Effector CD4-positive, alpha-beta T cell (primary cell): Measurements from ENCODE around the gene CDK16.
A peak's percentile ranks its signal among the peaks of the same experiment; 100 is the strongest.

Source experiments
- DNase-seq: peaks from one replicate; pipeline ENCODE4 v3.0.0-alpha.2; 2020

Gene CDK16

DNA sequence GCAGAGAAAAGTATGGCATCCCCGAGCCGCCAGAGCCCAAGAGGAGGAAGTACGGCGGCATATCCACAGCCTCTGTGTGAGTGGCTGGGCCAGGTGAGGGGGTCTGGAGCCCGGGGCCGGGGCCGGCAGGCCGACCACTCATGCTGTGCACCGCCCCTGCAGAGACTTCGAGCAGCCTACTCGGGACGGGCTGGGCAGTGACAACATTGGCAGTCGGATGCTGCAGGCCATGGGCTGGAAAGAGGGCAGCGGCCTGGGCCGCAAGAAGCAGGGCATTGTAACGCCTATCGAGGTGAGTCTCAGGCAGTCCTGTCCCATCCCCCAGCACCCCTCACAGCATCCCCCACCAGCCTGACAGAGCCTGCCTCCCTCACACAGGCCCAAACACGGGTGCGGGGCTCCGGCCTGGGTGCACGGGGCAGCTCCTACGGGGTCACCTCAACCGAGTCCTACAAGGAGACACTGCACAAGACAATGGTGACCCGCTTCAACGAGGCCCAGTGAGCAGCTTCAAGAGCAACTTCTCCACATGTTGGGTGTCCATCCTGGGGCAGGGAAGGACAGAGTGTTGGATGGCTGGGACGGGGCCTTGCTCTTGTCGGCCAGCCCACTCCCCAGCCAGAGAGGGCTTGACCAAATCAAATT, 32.3 kb upstream of the CDK16 start:
- DNase-seq = no peak

DNA sequence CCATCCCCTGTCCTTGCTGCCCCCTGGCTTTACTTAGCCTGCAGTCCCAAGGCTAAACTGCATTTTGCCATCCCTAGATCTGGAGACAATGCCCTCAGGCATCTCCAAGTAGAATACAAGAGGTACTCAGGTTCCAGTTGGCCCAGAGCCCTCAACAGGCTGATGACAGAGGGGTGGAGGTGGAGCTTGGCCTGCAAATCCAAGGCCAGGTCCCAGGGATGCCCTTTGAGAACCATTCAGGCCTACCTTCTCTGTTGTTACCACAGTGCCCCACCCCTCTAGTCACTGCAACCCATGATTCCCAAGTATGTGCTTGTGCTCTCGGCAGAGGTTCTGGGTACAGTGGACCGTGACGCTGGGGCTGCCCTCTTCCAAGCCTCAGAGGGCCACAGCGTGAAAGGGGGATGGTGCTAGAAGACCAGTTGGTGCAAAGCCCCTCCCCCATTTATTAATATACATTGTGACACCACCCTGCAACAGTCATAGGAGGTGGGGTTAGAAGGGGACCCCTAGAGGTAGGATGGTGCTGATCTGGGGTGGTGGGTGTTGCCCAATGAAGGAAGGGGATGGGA, 31.3 kb upstream of the CDK16 start:
- no peak for DNase-seq

DNA sequence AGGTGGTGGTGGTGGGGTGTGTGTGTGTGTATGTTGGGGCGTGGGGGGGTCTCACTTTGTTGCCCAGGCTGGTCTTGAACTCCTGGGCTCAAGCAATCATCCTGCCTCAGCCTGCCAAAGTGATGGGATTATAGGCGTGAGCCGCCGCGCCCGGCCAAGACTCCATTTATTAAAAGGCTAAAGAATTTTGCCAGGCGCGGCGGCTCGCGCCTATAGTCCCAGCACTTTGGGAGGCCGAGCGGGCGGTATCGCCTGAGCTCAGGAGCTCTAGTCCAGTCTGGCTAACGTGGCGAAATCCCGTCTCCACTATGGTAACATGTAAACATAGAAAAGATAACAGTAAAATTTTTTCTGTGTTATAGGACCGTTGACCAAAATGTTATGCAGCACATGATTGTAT, 28.6 kb upstream of the CDK16 start:
- no peak for DNase-seq

DNA sequence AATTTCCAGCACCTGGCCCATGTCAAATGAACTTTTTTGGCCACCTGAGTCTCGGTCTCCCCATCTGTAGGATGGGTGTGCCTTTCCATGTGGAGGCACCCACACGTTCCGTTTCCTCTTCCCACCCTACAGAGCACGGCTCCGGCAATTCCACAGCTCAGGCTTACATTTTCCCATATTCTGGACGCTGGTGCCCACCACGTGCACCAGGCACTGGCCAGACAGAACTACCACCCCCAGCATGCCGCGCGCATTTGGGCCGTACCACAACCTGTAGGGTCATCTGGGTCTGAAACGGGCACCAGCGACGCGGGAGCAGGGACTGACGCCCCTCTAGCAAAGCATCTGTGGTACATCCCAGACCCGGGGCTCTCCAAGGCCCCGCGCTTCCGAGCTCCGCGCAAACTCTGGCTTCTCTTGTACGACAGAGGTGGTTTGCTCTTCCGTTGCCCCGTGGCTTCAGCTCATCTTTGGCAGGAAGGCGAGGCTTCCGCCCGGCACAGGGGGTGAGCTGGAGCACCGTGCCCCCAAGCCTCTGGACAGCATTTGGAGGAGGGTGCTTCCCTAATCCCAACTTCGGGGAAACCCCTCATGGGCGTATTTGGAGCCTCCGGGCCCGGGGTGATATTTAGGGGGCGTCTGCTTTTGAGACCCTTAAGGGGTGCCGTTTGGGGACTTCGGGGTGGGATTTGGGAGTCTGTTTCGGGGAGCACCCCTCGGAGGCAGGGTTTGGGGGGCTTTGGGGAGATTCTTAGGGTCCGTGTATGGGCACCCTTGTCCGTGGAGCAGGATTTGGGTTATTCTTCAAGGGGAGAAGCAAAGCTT, 27.8 kb upstream of the CDK16 start:
- peak; percentile 64 for DNase-seq

DNA sequence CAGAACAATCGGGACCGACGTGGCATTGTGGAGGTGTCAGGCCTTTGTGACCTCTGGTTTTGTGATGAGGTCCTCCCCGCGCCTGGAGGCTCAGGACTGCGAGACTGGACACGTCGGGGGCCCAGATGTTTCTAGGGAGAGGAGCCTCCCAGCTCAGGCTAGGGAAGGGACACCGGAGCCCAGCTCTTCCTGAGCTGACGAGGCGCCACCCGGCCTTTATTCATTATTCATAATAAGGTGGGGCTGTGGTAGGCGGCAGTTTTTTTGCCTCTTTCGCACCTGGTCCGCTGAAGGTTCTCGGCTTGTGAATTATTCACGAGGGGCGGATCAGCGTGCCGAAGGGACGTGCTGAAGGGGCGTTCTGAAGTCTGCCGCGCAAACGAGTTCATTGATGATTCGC, 27.1 kb upstream of the CDK16 start:
- DNase-seq = peak; percentile 33

DNA sequence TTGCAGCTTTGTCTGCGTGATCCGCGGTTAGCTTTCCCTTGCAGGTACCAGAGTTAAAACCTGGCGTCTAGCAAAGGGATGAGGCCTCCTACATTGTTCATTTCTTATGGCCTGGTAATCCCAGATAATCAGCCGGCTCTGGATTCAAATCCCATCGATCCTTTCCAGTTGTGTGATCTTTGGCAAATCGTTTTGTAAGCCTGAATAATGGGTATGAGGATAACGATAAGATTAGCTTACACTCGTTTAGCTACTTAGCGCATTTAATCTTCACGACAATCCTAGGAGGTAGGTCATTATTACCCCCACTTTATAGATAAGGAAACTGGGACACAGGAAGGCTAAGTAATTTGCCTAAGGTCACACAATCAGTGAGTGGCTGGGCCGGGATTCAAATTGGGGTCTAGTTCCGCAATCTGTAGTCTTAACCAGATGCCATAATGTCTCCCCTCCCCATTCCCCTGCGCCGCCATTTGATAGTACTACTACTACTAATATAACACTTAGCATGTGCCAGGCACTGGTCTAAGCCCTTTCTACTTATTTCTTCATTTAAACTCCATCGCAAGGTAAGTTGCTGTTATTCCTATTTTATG, 26.6 kb upstream of the CDK16 start:
- DNase-seq = no peak

DNA sequence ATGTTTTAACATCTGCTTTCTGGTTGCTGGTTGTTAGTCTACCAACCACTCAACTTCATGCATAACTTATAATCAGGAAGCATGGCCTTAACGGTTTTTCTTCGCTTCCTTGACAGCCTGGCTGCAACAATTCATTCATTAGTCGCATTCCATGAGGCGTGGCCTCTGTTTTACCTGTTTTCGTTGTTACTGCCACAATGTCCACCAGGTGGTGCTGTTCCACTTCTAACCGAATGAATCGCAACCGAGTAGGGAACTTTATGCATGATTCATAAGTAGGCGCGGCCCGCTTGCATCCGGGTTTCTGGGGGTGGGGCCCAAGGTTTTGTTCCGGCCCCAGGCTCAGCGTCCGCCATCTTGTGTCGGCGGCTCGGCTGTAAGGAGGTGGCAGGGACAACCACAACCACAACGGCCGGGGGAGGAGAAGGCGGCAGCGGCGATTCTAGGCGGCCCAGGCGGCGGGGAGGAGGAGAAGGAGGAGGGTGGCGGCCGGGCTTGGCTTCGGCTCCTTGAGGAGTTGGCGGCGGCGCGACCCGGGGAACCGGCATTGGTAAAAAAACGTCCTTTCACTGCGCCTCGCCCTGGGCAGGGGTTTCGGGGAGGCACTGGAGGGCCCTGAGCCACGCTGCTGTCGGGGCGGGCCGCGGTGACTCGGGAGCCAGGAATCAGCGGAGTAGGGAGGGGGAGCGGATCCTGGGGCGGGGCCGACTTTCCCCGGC, 24.8 kb upstream of the CDK16 start, which contains the start of gene UBA1:
TSS of gene UBA1 (plus strand) at position 355 of the 719 bp plus-strand sequence. CDS start 4,974 bp downstream, outside the sequence.
- peak; percentile 98 for DNase-seq

DNA sequence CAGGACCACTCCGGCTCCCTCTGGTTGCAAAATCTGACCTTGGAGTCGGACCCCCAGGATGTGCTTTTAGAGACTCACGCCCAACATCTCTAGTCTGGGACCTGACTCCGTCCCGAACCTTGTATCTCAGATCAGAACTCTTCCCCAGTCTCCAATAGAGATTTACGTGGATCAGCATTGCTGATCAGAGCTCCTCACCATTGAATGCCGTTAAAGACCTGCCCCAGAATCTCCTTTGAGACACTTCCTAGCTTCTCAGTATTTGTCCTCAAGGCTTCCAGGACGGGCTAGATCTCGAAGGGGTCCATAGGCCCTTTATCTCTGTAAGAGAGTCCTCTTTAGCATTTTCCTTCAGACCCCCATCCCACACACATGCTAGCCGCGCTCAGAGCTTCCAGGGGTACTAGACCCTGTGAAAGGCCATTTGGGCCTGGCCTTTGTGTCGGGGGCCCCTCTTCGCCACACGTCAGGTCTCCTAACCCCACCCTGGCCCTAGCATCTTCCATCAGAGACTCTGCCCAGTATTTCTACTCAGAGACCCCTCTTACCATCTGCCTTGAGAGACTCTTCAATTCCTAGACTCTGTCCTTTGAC, 24.2 kb upstream of the CDK16 start:
- no peak for DNase-seq

DNA sequence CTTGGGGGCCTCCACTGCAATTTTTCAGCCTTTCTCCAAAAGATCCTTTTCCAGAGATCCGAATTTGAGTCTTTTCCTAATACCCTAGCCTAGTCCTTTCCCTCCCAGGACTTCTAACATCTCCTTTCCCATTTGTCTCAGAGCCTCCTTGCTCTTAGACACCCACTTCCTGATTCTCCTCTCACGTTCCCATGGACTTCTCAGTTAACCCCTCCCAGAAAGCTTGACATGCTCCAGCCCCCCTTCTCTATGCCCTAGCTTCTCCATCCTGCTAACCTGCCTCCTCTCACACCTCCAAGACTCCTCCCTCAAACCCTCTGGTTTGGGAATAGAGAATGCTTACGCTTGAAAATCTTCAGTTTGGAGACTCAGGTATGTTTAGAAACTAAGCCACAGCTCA, 22.4 kb upstream of the CDK16 start:
- no peak for DNase-seq

DNA sequence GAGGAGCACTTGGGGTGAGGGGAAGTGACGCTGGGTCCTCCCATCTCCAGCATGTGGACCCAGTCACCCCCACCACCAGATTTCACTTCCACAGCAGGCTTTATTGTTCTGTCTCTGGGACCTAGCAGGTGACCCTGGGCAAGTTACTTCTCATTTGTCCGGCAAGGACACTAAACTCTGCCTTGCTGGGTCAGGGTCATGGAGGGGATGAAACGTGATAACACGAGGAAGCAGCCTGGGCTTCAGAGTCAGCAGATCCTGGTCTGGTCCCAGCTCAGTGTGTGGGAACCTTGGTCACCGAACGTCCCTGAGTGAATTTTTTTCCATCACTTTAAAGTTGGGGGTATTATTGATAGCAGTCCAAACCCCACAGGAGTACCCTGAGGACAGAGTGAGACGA, 21.0 kb upstream of the CDK16 start:
- no peak for DNase-seq

DNA sequence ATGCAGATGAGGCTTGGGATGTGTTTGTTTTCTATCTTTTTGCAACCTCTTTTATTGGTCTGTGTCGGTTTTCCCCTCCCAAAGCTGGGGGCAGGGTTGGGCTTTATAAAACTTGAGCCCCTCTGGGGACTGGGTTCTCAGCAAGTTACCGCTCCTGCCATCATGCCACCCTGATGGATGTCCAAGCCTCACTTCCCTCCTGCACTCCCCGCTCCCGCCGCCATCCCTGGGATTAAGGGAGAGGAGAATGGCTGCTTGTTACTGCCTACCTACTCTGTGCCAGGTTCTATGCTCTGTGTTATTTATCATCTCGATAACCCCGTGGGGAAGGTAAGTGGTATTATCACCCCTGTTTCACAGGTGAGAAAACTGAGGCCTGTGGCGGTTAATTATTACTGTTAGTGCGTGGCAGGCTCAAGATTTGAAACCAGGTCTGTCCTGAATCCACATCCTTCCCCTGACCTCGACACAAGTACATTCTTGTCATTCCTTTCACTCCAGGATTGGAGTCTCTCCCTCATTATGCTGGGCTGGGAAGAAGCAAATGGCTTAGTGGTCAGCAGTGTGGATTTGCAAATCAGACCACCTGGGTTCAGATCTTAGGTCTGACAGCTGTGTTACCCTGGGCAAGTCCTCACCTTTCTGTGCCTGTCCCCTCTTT, 20.3 kb upstream of the CDK16 start:
- DNase-seq = no peak

DNA sequence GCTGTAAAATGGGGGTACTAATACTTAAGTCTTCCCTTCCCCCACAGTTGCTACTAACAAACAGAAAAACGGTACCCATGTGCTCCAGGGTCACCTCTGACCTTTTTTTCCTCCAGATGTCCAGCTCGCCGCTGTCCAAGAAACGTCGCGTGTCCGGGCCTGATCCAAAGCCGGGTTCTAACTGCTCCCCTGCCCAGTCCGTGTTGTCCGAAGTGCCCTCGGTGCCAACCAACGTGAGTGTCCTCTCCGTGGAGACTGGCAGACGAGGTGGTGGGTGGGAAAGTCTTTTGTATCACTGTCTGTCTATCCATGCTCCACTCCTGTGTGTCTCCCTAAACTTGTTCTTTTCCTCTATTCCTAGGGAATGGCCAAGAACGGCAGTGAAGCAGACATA, 19.8 kb upstream of the CDK16 start:
- no peak for DNase-seq

DNA sequence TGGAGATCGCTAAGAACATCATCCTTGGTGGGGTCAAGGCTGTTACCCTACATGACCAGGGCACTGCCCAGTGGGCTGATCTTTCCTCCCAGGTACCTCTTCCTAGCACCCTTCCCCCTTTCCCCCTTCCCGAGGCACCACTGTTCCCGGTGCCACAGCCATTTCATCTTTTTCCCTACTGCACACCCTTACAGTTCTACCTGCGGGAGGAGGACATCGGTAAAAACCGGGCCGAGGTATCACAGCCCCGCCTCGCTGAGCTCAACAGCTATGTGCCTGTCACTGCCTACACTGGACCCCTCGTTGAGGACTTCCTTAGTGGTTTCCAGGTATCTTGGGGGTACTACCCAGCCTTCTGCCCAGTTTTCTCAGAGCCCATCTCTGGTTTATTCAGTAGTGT, 19.2 kb upstream of the CDK16 start:
- no peak for DNase-seq

DNA sequence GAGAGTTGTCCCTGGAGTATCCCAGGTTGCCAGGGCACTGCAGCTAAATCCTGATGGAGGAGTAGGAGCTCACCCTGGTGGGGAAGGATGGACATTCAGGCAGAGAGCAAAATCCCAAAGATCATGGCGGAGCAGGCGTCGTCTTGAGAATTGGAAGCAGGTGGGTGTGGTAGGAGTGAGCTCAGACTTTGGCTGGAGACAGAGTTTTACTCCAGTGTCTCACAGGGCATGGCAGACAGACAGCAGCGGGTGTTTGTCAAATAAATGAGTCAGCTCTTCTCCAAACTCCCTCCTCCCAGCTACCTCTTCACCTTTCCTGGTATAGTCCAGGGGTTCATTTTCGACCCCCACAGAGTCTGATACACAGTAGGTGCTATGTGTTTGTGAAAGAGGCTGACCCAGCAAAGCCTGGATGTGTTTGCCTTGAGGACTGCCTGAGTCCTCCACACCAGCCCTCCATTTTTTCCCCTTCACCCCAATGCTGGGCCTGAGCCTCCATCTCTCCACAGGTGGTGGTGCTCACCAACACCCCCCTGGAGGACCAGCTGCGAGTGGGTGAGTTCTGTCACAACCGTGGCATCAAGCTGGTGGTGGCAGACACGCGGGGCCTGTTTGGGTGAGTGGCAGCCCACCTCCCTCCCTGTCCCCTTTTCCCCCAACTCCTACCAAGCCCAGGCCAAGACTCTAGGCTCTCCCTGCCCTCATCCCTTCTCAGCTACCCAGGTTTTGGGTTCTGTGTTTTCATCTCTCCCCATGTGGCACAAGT, 17.9 kb upstream of the CDK16 start:
- DNase-seq = no peak

DNA sequence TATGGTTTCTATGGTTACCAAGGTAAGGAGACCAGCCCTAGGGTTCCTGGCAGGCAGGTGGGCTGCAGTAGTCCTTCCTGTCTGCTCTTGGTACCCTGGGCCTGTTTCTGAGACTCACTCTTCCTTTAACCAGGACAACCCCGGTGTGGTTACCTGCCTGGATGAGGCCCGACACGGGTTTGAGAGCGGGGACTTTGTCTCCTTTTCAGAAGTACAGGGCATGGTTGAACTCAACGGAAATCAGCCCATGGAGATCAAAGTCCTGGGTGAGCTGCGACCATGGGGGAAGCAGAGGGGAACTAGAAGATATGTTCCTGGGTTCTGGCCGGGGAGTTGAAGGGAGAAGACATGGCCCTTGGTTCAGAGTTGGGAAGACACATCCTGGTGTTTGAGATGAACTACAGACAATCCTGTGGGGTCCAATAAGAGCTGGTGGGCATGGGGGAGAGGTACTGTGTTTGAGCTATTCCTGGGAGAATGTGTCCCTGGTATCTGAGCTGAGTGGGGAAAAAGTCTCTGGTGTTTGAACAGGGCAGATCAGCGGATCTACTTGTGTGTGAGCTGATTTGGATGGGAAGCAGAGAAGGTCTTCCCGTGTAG, 17.0 kb upstream of the CDK16 start:
- DNase-seq = no peak

DNA sequence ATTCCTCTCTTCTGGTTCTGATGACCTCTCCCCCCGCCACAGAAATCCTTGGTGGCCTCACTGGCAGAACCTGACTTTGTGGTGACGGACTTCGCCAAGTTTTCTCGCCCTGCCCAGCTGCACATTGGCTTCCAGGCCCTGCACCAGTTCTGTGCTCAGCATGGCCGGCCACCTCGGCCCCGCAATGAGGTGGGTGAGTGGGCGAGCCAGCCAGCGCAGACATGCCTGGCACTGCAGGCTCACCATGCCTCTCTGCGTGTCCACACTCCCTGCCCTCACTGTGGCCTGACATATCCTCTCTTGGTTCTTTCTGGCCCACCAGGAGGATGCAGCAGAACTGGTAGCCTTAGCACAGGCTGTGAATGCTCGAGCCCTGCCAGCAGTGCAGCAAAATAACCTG, 16.2 kb upstream of the CDK16 start:
- no peak for DNase-seq

DNA sequence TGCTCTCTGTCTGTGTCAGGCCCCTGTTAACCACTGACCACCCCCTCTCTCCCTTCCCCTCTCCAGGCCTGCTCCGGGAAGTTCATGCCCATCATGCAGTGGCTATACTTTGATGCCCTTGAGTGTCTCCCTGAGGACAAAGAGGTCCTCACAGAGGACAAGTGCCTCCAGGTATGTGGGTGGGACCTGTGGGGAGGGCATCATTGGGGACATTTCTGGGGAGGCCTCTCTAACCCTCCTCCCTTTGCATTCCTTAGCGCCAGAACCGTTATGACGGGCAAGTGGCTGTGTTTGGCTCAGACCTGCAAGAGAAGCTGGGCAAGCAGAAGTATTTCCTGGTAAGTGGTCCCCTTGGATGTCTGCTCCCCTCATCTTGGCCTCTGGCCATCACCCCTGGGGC, 15.6 kb upstream of the CDK16 start:
- DNase-seq = no peak

DNA sequence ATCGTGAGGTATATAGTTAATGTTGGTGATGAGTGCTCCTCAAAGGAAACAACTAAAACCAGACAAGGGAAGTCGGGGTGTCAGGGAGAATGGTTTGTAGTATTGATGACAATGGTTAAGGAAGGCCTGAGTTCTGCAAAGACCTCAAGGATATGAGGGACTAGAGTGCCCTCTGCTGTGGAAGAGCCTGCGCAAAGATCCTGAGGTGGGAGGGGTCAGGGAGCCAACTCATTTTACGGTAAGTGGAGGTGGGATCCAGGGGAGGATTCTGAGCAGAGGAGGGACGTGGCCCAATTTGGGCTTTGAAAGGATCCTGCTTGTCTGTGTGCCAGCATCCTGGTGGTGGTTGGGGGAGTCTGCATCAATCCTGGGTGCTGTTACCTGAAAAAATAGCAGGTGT, 13.5 kb upstream of the CDK16 start:
- no peak for DNase-seq

DNA sequence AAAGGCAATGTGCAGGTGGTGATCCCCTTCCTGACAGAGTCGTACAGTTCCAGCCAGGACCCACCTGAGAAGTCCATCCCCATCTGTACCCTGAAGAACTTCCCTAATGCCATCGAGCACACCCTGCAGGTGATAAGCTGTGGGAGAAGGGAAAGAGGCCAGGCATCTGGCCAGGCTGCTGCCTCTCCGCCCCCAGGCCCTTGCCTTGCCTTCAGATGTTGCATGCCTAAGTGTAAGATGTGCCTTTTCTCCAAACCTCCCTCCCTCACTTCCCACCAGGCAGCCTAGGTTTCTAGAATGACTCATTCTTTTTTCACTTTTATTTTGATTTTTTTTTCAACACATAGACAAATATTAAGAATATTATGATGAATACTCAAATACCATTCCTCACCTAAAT, 12.2 kb upstream of the CDK16 start:
- no peak for DNase-seq

DNA sequence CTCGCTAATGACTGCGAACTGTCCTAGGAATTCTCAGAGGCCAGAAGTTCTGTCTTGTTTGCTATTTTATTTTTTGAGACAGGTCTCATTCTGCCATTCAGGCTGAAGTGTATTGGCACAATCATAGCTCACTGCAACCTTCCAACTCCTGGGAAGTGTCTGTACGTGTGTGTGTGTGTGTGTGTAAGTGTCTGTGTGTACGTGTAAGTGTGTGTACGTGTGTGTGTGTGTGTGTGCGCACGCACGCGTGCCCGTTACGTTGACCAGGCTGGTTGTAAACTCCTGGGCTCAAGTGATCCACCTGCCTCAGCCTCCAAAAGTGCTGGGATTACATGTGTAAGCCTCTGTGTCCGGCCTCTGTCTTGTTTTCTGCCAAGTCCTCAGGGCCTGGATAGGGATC, 10.4 kb upstream of the CDK16 start:
- DNase-seq = no peak
